ENCODE measurements around the gene OR10AD1. TPM values are rescaled to one million over a fixed set of nuclear protein-coding genes. Genes with fewer than 3 reads are reported as not detected.
A peak's percentile ranks its signal among the peaks of the same experiment; 100 is the strongest.

Gene OR10AD1
- polyA plus RNA-seq, 10 donors, result 0.12 to 0.65 (median 0.19) TPM; not detected in 6

DNA sequence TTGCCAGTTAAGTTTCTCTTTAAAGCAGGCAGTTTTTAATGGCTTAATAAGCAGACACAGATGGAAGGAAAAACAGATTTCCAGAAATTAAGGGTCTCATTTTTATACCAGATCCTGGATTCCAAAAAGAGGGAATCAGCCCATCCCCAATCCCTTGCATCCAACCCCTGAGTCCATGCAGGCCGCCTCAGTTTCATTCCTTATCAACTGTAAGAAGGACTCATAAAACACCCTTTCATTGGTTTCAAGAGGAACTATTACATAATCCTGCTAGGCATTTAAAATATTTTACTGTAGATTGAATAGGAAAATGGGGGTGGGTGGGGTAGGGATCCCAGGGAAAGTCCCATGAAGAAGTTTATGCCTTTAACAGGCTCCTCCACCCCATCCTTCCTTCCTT lies 10.2 kb downstream of the OR10AD1 start:
- DNase-seq, result no peak

DNA sequence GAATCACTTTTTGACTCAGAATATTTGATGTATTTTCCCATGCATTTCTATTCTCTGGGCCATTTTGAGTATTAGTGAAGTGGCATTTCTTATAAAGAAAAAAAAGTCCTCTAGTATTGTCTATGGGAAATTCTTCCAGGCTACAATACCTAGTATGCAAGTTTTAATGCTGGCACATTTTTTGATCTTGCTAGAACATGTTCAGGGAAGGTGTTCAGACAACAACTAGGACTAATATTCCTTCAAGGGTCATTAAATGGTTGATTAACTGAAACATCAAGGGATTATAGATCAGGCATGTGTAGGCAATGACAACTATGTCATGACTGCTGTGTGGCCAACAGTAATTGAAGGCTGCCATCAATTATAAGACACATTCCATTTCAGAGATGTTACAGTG lies 12.0 kb downstream of the OR10AD1 start:
- DNase-seq, result no peak

DNA sequence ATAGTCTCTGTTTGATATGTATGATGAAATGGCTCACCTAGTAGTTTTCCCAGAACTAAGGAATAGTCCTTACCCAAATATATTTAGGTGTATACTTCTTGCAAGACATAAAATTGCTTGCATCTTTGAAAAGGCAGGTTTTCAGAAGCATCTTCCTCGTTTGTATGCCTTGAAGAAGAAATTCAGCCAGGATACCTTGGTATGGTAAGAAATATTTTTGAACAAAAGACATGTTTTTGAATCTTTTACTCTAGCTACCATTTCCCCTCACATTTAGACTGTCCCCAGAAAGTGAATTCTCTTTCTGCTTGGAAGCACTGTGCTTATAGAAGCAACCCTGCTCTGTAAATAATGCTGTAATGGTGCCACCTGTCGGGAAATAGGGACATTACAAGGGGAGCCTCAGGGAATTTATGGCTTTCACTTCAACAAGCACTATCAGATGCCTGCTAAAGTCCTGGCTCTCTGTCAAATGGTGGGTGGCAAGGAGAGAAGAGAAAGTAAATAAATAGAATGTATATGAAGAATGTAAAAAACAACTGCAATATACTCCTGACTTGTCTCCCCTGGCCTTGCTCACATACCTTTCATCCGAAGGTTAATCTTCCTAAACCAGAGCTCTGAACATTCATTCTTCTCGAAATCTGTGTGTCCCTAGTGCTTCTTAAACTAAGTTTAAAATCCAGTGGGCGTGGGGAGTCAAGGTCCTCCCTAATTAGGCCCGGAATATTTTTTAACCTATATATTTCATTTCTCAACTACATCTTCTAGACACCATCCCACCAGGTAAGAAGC lies 13.6 kb downstream of the OR10AD1 start:
- DNase-seq, result peak; percentile 68 to 83 (median 78)

DNA sequence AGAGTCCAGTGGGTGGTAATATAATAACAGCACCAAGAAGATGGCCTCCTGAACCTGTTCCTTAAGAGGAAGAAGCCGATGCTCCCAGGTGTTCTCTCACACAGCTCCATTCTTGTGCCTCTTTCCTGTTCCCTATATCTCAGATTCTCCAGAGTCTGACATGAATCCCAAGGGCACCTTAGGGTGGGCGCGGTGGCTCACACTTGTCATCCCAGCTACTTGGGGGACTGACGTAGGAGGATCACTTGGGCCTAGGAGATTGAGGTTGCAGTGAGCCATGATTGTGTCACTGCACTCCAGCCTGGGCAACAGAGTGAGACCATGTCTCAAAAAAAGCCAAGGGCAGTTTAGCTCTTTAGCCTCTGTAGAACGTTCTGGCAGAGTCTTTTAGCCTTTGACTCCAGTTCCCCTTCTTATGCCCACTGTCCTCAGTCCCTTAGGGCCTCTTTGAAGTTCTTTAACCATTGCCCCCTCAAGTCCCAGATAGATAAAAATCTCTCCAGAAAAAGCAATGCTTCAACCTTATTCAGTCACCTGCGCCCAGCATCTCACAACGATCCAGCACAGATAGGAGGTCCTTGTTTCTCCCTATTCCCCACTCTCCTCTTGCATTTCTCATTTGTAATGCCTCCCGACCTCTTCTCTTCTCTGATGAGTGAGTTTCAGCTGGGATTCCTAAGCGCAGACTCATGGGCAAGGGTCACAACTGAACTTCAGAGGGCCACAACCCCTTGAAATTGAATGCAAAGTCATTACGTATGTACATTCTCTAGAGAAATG lies 15.0 kb downstream of the OR10AD1 start:
- no peak for DNase-seq

DNA sequence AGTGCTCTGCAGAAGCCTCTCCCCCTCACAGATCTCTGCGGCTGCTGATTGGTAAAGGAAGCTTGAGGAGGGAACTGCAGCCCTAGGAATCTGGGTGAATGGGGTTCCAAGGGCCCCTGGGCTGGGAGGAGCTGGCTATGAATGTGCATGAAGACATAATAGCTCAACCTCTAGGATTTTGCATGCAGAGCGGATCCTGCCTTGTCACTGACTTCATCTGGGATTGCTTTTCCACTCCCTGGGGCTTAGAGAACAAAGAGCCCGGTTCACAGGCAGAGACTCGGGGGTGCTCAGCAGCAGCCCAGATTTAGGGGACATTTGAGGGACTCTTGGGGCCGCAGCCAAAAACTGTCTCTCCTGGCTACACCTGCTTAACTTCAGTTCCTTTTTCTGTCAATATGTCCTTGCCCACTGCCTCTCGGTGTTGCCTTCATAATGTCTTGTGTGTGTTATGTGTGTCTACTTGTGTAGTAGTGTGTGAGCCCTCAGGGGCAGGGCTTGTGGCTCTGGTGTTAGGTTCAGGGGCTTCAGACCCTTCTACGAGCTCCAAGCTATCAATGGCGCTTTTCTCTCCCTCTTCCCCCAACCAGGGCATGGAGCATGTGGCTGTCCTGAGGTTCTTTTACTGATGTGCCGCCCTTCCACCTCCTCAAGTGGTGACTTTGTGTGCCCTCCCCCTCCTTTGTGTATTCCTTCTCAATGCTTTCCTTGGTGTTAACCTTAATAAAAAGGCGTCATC lies 17.7 kb downstream of the OR10AD1 start:
- no peak for DNase-seq

DNA sequence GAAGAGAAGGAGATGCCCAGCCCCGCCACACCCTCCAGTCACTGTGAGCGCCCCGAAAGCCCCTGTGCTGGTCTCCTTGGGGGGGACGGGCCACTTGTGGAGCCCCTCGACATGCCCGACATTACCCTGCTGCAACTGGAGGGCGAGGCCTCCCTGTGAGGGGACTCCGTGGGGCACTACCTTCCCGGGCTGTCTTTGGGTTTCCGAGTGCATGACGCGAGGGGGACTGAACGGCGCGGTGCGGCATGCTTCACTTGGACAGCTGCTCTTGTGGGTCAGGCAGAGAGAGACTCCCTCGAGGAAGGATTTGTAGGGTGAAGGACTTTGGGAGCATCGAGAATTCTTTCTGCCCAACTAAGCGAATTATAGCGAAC lies 18.6 kb downstream of the OR10AD1 start:
- DNase-seq, result no peak

DNA sequence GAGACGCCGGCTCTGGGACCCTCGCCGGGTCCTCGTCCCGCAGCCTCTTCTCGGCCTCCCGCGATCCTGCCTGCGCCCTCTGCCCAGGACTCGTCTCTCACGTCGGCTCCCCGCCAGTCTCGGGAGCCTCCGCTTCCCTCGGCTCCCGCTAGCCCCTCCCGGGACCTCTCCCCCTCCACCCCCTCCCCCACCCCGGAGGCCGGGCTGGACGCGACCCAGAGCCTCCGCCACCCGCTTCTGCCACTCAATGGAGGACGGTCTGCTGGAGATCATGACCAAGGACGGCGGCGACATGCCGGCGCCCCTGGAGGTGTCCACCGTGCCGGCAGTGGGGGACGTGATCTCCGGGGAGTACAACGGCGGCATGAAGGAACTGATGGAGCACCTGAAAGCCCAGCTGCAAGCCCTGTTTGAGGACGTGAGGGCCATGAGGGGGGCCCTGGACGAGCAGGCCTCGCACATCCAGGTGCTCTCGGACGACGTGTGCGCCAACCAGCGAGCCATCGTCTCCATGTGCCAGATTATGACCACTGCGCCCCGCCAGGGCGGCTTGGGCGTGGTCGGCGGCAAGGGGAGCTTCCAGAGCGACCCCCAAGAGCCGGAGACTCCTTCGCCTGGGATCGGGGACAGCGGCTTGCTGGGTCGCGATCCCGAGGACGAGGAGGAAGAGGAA lies 19.1 kb downstream of the OR10AD1 start:
- DNase-seq, result no peak

DNA sequence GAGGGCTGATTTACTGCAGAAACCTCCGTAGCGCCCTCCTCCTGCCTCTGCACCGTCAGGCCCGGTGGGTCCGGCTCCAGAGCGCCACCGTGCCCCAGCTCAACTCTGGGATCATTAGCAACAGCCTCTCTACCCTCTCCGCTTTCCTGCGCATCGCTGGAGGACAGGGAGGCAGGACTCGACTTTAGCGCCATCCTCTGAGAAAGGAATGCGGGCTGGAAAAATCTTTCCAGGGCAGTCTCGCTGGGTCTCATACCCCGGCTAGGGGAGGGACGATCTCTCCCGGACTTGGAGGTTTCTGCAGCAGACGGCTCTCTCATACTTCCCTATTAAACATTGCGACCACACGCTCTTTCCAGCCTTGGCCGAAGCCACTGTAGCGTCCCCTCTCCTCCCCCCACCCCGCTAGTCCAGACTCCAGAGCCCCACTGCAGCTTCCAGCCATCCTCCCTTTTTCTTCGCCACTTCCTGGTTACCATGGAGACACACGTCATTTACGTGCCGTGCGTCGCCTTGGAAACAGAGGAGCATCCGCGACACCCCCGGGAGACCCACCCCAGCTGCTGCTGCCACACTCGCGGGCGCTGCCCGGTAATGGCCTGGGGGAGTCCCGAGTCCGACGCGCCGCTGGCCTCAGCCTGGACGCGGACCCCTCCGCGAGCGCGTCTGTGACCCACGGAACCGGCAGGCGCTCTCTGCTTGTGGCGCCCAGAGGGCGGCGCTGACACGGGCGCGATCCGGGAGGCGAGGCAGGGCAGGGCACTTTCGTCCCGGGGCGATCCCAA lies 19.8 kb downstream of the OR10AD1 start, which contains the start of gene CCDC184:
CCDC184 (plus strand) TSS at position 554 of the 785 bp plus-strand sequence. CDS start 479 bp downstream, outside the sequence.
- DNase-seq, result peak; percentile 58 to 90 (median 77)

DNA sequence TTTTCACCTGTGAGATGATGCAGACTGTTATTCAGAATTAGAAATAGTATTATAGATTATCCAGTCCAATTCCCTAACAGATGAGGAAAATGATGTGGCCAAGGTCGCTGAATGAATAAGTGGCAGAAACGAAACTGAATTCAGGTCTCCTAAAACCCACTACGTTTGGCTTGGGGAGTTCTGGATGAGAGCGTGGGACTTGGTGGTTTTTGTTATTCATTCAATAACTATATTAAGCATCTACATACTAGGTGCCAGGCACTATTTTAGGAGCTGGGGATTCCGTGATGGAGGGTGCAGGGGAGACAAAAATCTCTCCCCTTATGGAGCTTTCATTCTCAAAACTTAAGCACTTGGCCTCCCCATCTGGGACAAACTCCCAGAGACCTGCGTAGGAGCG lies 20.5 kb downstream of the OR10AD1 start:
- DNase-seq, result no peak

DNA sequence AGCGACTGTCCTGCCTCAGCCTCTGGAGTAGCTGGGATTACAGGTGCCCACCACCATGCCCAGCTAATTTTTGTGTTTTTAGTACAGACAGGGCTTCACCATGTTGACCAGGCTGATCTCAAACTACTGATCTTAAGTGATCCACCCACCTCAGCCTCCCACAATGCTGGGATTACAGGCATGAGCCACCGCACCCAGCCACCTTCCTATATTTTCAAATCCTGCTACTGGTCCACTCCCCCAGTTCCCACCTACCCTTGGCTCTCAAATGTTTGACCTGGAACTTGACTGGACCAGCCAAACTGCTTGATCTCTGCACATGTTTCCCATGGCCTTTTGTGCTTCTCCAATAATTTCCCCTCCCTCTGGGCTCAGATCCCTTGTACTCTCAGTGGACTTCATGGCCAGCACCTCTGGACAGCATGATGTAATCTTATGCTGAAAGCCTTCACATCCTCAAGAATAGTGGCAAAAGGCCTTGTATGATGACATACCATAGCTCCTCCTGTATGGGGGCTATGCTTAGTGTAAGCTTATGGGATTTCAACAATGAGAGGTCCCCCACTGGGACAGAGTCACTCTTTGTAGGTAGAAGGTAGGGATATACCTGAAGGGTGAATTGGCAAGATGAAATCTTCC lies 22.1 kb downstream of the OR10AD1 start:
- DNase-seq, result no peak

DNA sequence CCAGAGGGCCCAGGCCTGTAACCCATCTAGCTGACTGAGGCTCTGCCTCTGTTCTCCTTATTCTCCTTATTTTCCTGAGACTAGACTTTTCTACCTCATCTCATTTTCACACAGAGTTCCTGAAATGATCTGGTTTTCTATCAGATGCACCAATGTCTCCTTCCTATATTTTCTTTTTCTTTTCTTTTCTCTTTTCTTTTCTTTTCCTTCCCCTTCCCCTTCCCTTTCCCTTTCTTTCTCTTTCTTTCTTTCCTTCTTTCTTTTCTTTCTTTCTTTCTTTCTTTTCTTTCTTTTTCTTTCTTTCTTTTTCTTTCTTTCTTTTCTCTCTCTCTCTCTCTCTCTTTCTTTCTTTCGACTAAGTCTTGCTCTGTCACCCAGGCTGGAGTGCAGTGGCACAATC lies 22.7 kb downstream of the OR10AD1 start:
- no peak for DNase-seq

DNA sequence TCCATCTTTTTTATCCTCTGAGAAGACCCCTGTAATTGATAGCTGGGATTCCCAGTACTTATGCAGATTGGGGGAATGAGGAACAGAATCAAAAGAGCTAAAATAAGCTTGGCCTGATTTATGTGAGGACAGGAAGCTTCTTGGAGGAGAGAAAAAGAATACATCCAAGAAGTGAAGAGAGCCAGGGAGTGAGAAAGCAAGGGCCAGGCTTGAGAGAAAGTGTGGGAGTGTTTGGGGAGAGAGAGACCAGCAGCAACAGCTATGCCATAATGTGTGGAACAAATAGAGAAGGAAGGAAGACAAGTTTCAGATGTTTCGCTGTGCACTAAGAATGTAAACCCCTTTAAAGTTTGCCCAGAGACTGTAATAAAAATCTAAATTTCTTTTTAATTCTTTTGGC lies 23.6 kb downstream of the OR10AD1 start:
- no peak for DNase-seq

DNA sequence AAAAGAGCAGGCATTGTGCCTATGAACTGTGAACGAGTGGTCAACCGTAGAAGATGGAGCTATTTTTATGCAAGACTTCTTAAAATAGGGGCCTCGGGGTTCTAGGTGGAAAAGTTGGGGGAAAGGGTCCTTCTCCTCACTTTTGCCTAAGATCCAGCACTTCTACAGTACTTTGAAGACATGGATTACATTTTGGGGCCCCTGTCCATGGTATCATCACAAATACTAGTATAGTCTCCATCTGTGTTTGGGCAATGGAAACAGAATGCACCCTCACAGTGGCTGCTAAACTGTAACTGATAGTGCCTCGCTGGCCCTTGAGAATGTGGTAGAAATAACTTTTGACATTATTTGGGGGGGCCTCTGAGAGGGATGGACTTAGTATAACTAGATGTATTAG lies 25.1 kb downstream of the OR10AD1 start:
- no peak for DNase-seq

DNA sequence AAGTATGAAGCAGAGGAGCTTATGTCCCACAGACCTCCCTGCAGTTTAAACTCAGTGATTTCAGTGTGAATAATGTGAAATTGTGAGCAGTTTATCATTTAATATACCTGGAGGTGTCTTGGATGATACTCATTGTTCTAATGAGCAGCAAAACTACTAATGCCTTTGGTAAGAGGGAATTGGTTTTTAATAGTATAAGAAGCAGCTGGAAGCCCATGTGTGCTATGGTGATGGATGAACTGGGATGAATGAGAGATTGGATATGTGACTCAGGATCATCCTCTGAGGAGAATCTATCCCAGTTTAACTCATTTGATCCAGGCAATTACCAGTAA lies 26.7 kb downstream of the OR10AD1 start:
- no peak for DNase-seq

DNA sequence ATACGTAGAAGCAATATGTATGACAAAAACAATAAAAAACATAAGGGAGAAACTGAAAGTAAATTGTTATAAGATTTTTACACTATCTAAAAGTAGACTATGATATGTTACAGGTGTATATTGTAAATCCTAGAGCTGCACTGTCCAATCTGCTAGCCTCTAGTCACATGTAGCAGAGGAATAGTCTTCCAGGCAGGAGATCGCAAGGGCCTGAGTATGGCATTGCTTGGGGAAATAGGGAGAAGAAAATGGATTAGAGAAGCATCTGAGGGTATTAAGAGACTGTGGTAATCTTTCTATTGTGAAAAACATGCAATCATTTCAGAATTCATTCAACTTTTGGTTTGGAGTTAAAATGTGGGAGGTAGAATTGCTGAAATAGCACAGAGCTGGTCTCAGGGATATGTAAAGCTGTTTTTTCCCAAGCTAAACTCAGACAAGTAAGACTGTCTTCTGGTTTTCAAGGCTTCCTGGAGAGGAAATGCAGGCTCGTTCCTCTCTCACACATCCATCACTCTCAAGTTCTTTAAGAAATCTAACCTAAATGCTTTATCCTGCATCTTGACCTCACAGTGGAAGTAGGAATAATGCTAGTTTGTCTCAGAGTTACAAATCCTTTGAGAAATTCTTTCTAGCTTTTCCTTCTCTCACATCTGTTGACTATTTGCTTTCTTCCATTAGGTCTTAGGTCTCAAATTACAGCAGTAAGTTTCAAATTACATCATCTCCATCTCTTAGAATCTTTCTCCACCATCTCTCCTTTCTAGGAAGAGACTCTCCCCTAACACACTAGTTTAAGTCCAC lies 27.3 kb downstream of the OR10AD1 start:
- DNase-seq, result no peak

DNA sequence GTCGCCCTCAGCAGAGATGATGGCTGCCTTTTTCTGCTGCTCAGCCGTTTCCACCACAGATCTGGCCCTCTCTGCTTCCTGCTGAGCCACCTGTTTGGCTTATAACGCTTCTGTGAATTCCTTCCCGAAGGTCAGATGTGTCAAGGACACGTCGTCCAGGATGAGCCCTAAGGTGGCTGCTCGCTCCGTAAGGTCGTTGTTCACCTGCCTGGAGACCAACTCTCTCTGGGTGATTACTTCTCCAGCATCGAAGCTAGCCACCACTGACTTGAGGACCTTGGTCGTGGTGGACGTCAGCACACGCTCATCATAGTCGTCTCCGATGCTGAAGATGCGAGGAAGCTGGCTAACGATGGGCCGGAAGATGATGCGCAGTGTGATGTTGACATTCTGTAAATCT lies 34.1 kb downstream of the OR10AD1 start:
- DNase-seq, result no peak

DNA sequence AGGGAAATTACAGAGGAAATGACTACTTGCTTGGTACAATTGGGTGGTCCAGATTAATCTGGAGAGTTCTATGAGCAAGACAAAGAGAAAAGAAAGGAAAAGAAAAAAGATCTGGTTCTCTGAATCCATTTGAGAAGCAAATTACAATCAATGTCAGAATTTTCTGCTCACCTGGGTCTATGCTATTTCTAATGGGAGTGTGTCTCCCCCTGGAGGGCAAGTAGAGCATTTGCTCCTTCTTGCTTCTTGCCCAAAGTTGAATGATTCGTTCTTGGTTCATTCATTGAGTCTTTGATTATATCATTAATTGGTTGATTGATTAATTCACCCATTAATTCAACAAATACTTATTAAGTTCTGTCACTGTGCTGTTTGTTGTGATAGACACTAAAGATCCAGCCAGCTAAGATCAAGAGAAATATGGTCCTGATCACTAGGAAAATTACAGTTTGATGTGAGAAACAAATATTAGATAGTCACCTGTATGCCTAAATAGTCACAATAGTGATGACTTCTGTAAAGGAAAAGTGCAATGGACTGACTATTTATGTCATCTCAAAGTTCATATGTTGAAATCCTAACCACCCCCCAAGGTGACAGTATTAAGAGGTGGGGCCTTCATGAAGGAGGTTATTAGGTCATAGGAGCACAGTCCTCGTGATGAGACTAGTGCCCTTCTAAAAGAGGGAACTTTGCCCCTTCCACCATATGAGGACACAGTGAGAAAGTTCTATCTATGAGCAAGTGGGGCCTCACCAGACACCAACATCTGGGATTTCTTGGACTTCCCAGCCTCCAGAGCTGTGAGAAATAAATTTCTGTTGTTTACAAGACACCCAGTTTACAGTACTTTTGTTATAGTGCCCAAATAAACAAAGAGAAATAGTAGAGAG lies 37.8 kb downstream of the OR10AD1 start:
- DNase-seq, result peak; percentile 45 to 67 (median 62)

DNA sequence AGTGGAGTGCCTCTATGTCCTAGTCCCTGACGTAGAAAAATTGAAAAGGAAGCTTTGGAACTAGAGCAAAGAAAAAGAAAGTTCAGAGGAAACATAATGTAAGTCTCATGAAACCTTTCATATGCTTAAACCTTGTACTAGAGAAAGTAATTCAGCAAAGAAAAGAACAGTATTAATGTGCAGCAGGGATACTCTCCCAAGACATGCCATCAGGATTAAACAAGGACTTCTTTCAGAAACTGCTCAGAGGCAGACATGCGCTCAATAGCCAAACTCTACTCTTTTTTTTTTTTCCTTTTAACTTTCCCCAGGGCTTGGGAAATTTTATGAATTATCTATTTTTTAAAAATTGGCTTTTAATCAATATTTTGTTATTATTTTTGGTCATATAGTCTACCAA lies 38.6 kb downstream of the OR10AD1 start:
- DNase-seq, result no peak

Data from muscle of back (tissue), 11 donors.